HG03064 (cell line): ENCODE data around the gene SPARC.
A peak's percentile ranks its signal among the peaks of the same experiment; 100 is the strongest.
"Not testable (repeated sequence)": the region's sequence is repeated elsewhere in the genome, so short reads cannot be mapped to it uniquely, and the experiment has no call there.

Source experiments
- ATAC-seq: cut with Tn5 transposase; IDR thresholded peaks from one replicate; pipeline ENCODE4 v1.9.1; 2021; ENCODE audit warnings: low read depth; ENCODE audit not compliant: unreplicated experiment

The SPARC gene

GRCh38 chr5:151703227-151703626, 16.5 kb upstream of the SPARC start:
- ATAC-seq, result peak; percentile 92

- peak; percentile 48 for ATAC-seq
These were observed 14.1 kb upstream of the SPARC start for GRCh38 chr5:151700820-151701219.

GRCh38 chr5:151700296-151700695, 13.6 kb upstream of the SPARC start:
- no peak for ATAC-seq

GRCh38 chr5:151699071-151699901, 12.6 kb upstream of the SPARC start:
- ATAC-seq, result no peak

- ATAC-seq, result not testable (repeated sequence)
These were observed 11.4 kb upstream of the SPARC start for GRCh38 chr5:151698081-151698480.

GRCh38 chr5:151697452-151697851, 10.7 kb upstream of the SPARC start:
- ATAC-seq, result no peak

- no peak for ATAC-seq
These were observed 9.9 kb upstream of the SPARC start for GRCh38 chr5:151696470-151697061.

GRCh38 chr5:151695464-151695863, 8.7 kb upstream of the SPARC start:
- no peak for ATAC-seq

GRCh38 chr5:151694035-151694485, 7.3 kb upstream of the SPARC start:
- ATAC-seq, result no peak

GRCh38 chr5:151692312-151692711, 5.6 kb upstream of the SPARC start:
- no peak for ATAC-seq

GRCh38 chr5:151691706-151692105, 5.0 kb upstream of the SPARC start:
- ATAC-seq, result no peak

- ATAC-seq, result not testable (repeated sequence)
These were observed 2.9 kb upstream of the SPARC start for GRCh38 chr5:151689591-151689990.

GRCh38 chr5:151688436-151688835, 1.7 kb upstream of the SPARC start:
- ATAC-seq, result no peak

- no peak for ATAC-seq
These were observed 704 bp downstream of the SPARC start for GRCh38 chr5:151685749-151686673.

- ATAC-seq, result no peak
These were observed 1.9 kb downstream of the SPARC start for GRCh38 chr5:151684690-151685361.

- no peak for ATAC-seq
These were observed 2.6 kb downstream of the SPARC start for GRCh38 chr5:151683986-151684588.

GRCh38 chr5:151683444-151683843, 3.3 kb downstream of the SPARC start:
- no peak for ATAC-seq

GRCh38 chr5:151682751-151683331, 3.9 kb downstream of the SPARC start:
- ATAC-seq, result no peak

- no peak for ATAC-seq
These were observed 4.5 kb downstream of the SPARC start for GRCh38 chr5:151682240-151682639.
